Activated CD8-positive, alpha-beta memory T cell treated with anti-CD3 and anti-CD28 coated beads, Interleukin-2, amount 50 U/mL, for 4 hours (primary cell): ENCODE data around the gene CNTNAP4.

ENCODE experiments used
- DNase-seq: peaks from one replicate; pipeline ENCODE4 v3.0.0-alpha.2; 2020

The CNTNAP4 gene

DNA sequence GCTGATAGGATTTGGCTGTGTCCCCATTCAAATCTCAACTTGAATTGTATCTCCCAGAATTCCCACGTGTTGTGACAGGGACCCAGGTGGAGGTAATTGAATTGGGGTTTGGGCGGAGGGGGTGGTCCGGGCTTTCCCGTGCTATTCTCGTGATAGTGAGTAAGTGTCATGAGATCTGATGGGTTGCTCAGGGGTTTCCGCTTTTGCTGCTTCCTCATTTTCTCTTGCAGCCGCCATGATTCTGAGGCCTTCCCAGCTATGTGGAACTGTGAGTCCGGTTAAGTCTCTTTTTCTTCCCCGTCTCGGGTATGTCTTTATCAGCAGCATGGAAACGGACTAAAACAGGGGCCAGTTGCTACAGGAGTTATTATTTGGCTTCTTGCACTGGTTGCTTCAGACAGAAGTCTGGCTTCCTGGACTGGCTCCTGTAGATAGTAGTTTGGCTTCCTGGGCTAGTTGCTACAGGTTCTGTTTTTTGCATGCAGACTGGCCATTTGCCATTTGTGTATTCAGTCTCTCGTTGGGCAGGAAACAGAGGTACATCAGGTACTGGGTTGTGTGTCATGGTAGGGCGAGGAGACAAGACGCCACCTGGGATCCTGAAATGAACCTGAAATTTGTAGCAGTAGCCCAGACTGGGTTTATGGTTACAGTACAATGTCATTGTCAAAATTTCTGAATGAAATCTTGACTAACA lies 32.6 kb downstream of the CNTNAP4 start:
- no peak for DNase-seq

DNA sequence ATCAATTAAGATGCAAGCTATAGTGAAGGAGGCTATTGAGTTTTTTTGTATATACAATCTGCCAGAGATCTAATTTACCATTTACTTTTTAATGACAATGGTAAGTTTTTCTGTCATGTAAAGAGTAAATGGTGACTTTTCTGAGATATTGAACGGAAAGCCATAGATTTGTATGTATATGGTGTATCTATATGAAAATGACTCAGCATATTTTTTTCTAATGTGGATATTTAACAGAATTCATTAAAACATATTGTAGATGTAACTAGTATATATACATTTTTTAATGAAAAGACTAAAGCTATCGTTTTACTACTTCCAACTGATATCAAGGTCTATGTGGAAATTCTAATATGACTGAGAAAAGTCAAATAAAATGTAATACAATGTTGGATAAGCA lies 34.1 kb downstream of the CNTNAP4 start:
- no peak for DNase-seq

DNA sequence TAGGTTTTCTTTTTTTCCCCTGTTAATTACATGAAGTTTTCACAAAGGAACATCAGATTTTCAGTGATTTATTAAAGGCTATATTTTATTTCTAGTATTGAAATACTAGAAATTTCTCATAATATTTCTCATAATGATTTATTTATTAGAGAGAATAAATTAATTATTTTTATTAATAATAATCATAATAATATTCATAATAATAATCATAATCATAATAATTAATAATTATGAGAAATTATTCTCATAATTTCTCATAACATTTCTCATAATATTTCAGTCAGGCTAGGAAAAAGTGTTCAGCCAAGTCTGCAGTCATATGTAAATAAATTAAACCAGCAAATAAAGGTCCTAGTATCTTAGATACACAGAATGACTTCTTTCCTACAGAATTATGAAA lies 41.4 kb downstream of the CNTNAP4 start:
- DNase-seq, result no peak

DNA sequence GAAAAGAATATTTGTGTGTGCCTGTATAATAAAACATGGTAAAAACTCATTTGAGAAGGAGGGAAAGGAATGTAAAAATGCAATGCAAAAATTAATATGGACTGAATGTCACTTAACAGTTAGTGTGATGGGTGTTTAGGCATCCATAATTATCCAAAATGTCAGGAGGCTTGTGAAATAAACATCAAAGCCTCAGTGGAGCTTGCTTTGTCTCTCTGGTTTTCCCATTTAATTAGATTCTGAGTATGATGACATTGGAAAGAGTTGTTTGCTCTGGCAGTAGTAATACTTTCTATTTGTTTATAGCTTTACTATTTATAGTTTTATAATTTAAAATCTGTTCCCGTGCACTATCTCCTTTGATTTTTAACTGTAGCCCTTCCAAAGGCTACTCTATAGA lies 51.9 kb downstream of the CNTNAP4 start:
- DNase-seq, result no peak

DNA sequence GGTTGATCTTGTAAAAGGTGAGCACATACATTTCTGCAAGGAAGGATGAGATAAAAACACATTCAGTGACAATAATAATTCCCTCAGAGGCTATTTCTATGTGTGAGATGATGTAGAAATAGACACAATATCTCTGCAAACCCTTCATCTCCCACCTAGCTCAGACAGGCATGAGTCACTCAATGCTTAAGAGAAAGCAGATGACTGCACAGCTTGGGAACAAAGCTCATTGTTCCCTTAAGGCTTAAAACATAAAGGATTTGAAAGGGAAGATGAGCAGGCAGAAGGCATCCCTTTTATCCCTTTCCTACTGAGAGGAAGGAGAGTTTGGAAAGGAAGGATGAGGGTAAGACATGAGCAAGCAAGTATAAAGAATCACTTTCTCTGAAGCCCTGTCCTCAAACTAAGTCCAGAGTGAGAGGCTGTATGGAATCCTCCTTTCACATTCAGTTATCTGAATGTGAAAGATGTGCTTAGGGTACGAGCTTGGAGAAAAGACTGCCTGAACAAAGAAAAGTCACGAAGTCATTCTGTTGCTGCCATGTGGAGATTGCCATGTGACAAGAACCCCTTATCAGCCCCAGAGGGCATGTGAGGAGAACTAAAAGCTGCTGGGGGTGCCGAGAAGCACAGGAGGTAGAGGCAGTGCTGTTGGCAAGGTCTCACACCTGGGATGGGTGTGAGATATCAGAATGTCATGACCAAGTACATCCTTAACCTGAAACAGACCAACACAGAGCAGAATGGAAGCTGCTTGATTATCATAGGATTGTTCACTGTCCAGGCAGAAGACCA lies 58.2 kb downstream of the CNTNAP4 start:
- DNase-seq, result no peak

DNA sequence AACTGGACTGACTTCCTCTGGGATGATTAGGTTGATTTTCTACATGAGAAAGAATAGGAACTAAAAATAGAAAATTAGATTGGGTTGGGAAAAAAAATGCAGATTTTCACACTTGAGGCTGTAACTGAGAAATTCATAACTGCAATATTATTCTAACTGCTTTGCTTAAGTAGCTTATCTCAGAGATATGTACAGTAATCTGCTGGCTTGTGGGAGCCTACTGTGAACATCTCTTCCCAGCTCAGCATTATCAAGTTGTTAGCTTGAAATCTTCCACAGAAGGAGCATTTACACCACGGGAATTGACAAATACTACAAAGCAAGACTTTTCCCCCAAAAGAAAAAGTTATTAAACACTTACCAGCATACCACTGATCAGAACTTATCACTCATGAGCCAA lies 58.9 kb downstream of the CNTNAP4 start:
- DNase-seq, result no peak

DNA sequence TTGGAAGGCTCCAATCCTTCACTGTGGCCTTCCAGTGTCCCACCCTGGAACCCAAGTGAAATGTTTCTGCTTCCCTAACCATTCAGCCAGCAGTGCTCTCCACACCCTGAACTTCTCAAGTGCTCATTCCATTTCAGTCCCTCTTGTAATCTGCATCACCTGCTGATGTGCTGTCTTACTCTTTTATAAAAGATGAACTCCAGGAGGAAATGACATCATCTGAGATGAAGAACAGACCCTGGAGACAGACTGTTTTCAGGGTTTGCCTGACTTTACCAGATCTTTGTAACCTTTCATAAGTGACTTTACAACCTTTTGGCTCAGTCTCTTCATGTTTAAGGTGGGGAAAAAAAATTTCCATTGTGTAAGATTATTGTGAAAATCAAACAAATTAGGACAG lies 61.3 kb downstream of the CNTNAP4 start:
- no peak for DNase-seq

DNA sequence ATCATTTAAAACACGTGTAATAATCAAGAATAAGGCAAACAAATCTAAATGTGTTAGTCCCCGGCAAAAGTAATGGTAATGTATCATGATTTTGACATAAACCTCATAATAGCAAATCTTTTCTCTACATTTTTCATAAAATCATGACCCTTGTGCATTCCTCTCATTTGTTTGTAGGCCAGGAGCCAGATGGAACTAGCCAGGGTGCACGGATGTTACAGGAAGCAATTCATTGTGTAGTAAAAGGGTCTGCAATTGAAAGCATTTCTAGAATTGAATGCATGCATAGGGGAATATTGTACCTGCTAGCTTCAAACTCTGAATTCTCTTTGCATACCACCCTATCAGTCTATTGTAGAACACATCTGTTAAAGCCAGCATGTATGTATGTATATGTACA lies 66.6 kb downstream of the CNTNAP4 start:
- DNase-seq, result no peak

DNA sequence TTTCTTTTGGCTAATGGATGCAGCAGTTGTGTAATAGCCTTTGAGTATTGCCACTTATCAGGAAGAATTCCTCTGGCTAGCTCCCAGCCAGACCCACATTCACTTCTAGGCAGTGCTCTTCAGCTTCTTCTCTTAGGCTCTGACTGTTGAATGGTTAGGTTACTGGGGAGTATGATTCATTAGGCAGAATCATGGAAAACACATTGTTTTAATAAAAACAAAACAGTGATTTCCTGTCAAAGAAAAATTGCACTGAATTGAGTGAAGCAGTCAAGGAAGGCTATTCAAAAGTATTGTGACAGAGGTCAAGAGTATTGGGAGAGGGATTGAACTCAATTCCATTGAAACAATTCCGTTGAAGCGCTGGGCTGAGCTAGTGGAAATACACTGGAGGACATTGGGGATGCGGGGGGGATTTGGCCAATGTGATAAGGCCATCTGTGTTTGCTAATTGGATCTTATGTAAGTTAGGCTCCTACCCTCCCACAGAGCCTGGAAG lies 68.0 kb downstream of the CNTNAP4 start:
- DNase-seq, result no peak

DNA sequence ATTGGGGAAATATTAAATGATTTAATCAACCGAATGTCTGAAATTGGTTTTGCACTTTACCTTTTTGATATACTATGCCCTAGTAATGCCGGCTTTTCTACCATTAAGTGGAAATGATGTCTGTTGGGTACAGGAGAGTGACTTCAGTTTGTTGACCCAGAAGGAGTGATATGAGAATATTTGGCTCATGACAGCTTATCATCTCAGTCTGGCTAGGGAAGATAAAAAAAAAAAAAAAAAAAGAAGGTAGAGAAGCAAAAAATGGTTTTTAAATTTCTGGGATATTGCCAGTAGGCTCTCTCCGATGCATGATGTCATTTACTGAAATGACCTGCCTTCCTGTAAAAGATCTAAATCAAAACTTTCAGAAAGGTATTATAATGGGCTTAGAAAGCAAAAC lies 69.0 kb downstream of the CNTNAP4 start:
- DNase-seq, result no peak

DNA sequence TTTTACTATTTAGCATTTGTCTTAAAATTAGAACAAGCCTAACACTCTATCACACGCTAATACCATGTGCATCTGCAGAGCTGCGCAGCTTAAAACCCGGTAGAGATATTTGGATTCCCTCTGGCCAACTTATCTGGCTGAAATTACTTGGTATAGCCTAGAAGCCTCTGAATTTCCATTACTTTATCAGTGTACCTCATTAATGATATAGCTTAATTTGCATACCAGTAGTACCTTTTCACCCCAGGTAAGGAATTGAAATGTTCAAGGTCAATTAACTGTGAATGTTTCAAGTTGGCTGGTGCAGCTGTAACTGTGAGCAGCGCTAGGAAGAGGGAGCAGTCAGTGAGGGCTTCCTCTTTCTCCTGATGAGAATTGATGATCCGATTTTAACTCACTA lies 74.2 kb downstream of the CNTNAP4 start:
- DNase-seq, result no peak

DNA sequence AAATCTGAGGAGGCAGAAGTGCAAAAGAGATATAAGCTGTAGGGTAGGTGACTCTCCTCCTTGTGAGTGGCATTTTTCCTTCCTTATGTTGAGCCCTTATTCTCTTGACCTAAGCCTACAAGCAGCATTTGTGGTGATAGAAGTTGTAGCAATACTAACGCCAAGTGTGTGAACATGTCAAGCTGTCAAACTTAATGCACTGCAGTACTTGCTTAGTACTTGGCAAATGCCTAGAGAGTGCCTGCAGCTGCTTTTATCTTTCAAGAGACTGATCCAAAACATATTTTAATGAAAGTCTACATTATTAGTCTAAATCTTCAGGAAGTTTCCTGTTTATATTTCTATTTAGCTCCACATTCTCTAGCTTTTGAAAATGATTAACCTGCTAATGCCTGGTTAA lies 83.2 kb downstream of the CNTNAP4 start:
- no peak for DNase-seq

DNA sequence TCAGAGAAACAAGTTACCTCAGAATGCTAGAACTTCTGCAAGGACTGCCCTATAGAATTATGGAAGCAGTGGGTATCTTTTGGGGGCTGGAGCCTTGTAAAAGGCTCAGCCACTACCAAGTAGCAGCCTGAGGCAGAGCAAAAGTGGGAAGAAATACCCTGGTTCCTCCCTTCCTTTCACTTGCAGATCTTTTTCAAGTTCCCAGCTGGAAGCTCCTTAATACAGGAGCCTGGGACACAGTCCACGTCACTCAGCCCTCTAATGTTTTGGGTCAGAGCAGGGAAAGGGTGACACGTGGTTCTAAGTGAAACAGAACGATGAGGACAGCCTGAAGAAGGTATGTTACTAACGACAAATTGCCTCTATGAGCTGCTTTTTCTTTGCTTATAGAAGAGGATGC lies 93.1 kb downstream of the CNTNAP4 start:
- no peak for DNase-seq

DNA sequence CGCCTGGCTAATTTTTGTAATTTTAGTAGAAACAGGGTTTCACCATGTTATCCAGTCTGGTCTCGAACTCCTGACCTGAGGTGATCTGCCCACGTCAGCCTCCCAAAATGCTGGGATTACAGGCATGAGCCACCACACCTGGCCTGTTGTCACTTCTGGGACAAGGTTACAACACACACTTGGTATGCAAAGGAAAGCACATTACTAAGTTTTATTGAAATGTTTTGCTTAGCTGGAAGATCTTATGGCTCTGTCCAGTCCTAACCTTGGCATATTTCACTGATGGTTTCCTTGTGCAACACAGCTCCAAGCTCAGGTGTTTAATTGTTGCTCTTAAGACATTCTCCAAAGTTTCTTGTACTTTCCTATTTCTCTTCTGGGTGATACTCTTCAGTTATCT lies 94.2 kb downstream of the CNTNAP4 start:
- DNase-seq, result no peak

DNA sequence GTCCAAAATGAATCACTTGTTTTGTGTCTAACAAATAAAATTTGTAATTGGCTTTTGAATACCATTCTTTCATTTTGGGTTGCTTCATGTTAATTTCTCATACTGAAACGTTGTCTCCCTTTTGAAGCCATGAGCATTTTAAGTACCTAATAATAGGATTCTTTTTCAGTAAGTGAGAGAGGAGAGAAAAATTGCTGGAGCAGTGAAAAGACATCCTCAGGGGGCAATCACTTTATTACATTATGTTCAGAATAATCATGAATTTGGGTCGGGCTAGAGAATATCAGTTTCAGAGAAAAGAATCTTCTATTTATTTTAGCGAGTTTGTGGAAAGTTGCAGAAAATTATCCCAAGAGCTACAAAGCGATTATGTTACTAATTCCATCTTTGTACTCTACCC lies 96.8 kb downstream of the CNTNAP4 start:
- DNase-seq, result no peak

DNA sequence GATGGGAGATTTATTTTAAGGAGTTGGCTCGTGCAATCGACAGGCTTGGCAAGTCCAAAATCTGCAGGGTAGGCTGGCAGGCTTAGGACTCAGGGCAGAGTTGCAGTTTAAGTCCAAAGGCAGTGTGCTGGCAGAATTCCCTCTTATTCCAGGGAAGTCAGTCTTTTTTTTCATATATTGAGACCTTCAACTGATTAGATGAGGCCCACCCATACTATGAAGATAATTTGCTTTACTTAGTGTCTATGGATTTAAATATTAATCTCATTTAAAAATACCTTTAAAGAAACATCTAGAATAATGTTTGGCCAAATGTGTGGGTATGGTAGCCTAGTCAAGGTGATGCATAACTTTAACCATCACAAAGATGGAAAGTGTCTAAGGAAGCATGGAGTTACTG lies 99.8 kb downstream of the CNTNAP4 start:
- no peak for DNase-seq

DNA sequence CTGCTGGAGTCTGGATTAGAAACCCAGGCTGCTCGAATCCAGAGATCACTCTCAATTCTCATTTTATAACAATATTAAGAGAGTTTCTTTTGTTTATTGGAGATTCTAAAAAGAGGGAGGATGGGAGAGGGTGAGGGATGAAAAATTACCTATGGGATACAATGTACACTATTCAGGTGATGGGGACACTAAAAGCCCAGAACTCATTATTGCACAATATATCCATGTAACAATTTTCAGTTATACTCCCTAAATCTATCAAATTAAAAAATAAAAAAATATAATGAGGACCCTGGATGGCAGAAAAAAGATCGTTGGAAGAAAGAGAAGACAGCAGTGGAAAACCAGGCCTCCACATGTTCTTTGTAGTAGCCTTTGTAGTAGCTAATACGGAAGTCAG lies 100.8 kb downstream of the CNTNAP4 start:
- DNase-seq, result no peak

DNA sequence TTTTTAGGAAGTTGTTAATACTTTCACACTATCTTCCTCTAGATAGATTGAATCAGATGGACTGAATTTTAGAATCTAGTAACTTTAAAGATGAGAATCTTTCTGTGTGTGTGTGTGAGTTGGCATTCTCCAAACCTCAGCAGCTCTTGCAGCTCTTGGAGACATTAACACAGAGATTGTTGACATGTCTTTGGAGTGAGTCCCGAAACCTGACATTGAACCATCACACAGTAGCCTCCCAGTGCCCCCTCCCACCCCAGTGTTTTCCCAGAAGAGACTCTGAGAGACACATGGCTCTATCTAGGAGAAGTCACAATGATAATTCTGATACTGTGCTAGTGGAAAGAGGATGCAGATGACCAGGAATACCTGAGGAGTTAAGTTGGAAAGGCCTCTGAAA lies 103.9 kb downstream of the CNTNAP4 start:
- no peak for DNase-seq

DNA sequence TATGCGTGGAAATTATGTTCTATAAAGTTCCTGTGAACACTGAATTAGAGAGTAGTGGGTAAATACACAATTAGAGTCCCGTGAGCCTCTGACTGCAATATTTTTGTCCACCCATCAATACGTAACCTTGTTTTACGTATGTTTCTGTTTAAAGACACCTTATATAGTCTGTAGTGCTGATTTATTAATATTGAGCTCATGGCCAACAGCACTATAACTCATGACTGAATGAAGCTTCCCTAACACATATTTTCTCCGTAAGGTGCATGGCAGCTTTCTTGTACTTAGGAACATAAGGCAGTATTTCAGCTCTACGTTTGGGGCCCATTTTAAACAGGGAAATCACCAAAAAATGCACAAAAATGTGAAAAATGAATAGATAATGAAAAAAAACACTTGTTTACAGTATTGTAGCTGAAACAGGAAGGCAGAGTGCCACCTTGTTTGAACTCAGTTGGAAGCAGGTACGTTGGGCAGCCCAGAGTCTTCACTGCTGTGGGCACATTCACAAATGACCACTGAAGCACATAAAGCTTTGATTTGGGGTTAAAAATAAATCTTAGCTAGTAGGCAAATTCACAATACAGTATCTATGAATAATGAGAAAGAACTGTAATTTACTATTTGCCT lies 108.5 kb downstream of the CNTNAP4 start:
- no peak for DNase-seq

DNA sequence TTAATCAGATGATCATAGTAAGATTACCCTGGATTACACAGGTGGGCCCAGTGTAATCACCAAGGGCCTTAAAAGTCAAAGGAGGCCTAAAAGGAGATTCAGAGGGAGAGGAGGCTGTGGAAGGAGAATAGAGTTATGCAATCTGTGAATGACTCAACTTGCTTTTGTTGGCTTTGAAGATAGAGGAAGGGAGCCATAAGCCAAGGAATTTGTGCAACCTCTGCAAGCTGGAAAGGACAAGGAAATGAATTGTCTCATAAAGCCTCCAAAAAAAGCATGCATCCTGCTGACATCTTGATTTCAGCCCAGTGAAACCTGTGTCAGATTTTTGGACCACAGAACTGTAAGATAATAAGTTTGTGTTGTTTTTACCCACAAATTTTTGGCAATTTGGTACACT lies 109.6 kb downstream of the CNTNAP4 start:
- no peak for DNase-seq

DNA sequence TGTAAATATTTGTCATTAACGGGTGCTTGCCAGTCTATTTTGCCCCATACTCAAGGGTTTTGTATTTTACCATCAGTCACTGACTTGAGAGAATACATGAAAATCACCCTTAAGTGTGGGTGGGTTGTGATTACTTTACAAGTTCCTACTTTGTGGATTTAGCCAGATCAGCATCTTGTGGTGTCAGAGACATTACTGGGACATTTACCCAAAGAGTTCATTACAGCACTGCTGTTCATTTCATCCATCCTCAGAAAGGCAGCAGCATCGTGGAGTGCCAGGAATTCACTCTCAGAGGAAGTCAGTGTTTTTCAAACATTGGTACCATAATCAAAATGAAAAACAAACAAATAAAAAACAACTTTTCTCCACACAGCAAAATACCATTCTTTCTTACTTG lies 110.8 kb downstream of the CNTNAP4 start:
- no peak for DNase-seq

DNA sequence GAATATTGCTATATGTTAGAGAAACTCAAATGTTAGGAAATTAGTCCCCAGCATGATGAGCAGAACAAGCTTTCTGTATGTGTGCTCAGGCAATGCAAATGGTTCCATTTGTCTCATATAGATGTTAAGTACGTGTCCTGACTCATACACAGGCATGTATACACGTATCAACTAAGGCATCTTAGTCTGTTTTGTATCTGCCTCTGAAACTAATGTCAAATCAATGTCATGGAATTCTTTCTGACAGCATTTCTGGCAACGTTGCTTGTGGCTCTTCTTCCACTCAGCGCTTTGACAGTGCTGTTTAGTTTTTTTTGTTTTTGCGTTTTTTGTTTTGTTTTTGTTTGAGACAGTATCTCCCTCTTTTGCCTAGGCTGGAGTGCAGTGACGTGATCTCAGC lies 111.9 kb downstream of the CNTNAP4 start:
- no peak for DNase-seq

DNA sequence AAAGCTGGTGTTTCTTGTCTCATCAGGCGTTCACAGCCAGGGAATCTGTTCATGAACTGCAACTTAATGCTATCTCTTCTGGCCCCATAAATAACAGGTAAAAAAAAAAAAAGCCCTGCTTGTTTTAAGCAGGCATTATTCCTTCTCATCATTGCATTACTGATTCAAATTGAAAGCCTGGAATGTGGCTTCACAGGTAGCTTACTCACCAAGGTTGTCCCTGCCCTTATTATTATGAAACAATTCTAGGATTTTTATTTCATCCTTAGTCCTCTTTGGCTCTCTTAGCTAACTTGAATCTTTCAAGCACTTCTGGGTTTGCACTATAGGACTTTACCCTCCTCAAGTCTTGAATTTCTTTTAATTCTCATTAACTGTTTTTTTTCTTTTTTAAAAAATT lies 113.3 kb downstream of the CNTNAP4 start:
- DNase-seq, result no peak

DNA sequence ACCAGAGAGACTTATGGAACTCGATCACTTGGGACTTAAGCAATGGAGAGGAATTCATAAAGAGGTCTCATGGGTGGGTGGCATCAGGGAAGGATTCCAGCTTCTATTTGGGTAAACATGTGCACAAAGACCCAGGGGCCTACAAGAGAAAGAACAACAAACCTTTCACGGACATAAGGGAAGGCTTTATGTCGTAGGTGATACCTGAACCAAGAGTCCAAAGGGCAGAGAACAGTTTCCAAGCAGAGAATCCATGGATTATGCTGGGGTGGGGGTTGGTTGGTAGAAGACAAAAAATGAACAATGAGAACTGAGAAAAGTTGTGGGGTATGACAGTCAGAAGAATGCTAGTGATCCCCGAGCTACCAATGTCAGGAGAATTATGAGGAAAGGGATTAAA lies 119.8 kb downstream of the CNTNAP4 start:
- DNase-seq, result no peak
